Subcutaneous abdominal adipose tissue (tissue), 5 donors: ENCODE measurements around the gene LTBP4.
A peak's percentile ranks its signal among the peaks of the same experiment; 100 is the strongest.
"Not testable (repeated sequence)": the region's sequence is repeated elsewhere in the genome, so short reads cannot be mapped to it uniquely, and the experiment has no call there.

ENCODE experiments used
- H3K27ac ChIP-seq: one replicate; pipeline ENCODE4 v1.7.0; 2013; ENCODE audit warnings: low read depth, mild to moderate bottlenecking, inconsistent platforms, low read length, moderate library complexity
- H3K27me3 ChIP-seq, 5 donors: one replicate each; pipeline ENCODE4 v1.7.0; 2013; ENCODE audit warnings: low read length in 5 of 5, inconsistent platforms in 1 of 5; ENCODE audit not compliant: control insufficient read depth in 5 of 5, insufficient read depth in 4 of 5
- H3K36me3 ChIP-seq, 5 donors: one replicate each; pipeline ENCODE4 v1.7.0; 2013; ENCODE audit warnings: low read length in 5 of 5; ENCODE audit not compliant: control insufficient read depth in 5 of 5, insufficient read depth in 5 of 5
- H3K4me1 ChIP-seq, 5 donors: one replicate each; pipeline ENCODE4 v1.7.0; 2013; ENCODE audit warnings: low read length in 5 of 5, mild to moderate bottlenecking in 3 of 5, moderate library complexity in 1 of 5; ENCODE audit not compliant: control insufficient read depth in 5 of 5, insufficient read depth in 5 of 5
- H3K4me3 ChIP-seq, 5 donors: one replicate each; pipeline ENCODE4 v1.7.0; 2013; ENCODE audit warnings: low read length in 5 of 5, low read depth in 1 of 5
- H3K9ac ChIP-seq, 5 donors: one replicate each; pipeline ENCODE4 v1.7.0; 2013; ENCODE audit warnings: low read length in 5 of 5, mild to moderate bottlenecking in 4 of 5, moderate library complexity in 3 of 5
- H3K9me3 ChIP-seq, 5 donors: one replicate each; pipeline ENCODE4 v1.7.0; 2013; ENCODE audit warnings: low read length in 5 of 5; ENCODE audit not compliant: control insufficient read depth in 5 of 5
- donor health status: healthy.
- donor health status: healthy.
- donor health status: healthy.
- donor health status: healthy.
- donor health status: healthy.

The LTBP4 gene

GRCh38 chr19:40601134-40601974 is at the start of gene LTBP4:
TSS of gene LTBP4 (plus strand) at chr19:40601369. CDS start at chr19:40601388, 19 bp downstream.
- Histone ChIP-seq H3K27me3 (peaks cover 3 to 40% (median 25%) of the 10 kb centered on the region in 5 donors), H3K9ac (peak within 1 kb of the TSS in 4 of 5 donors; percentile 37 to 62 (median 48)), H3K36me3 (no peaks in the 10 kb centered on the region), H3K4me3 (peak within 1 kb of the TSS; percentile 62 to 69 (median 67)), H3K27ac (peak within 1 kb of the TSS; percentile 74), H3K9me3 (no peaks in the 10 kb centered on the region), H3K4me1 (peaks cover 14 to 90% (median 77%) of the 10 kb centered on the region in 5 donors)

- Histone ChIP-seq H3K4me3 (no peak overlapping the region), H3K9ac (no peak overlapping the region), H3K27ac (no peak overlapping the region), H3K36me3 (no peaks in the 10 kb centered on the region), H3K9me3 (no peaks in the 10 kb centered on the region), H3K27me3 (peaks cover 16 to 42% (median 34%) of the 10 kb centered on the region in 5 donors), H3K4me1 (peaks cover 0 to 6% (median 4%) of the 10 kb centered on the region in 5 donors)
Observed at GRCh38 chr19:40552848-40553247, 48.3 kb upstream of the LTBP4 start.

GRCh38 chr19:40553885-40554857 is 47.0 kb upstream of the LTBP4 start:
- Histone ChIP-seq H3K27ac (no peak overlapping the region), H3K4me1 (peaks cover 0 to 3% (median under 1%) of the 10 kb centered on the region in 5 donors), H3K36me3 (no peaks in the 10 kb centered on the region), H3K27me3 (peaks cover 16 to 36% (median 33%) of the 10 kb centered on the region in 5 donors), H3K9me3 (no peaks in the 10 kb centered on the region), H3K4me3 (no peak overlapping the region), H3K9ac (no peak overlapping the region)

- no peak overlapping the region for H3K4me3 ChIP-seq
- peaks cover 0 to 6% (median 0%) of the 10 kb centered on the region in 5 donors for H3K36me3 ChIP-seq
- H3K9ac ChIP-seq: no peak overlapping the region
- no peaks in the 10 kb centered on the region for H3K9me3 ChIP-seq
- peaks cover 0 to 3% (median 0%) of the 10 kb centered on the region in 5 donors for H3K4me1 ChIP-seq
- H3K27me3 ChIP-seq: peaks cover 16 to 28% (median 25%) of the 10 kb centered on the region in 5 donors
- no peak overlapping the region for H3K27ac ChIP-seq
Observed at GRCh38 chr19:40555978-40556689, 45.0 kb upstream of the LTBP4 start.

- Histone ChIP-seq H3K27me3 (peaks cover 16 to 31% (median 27%) of the 10 kb centered on the region in 5 donors), H3K9ac (no peak overlapping the region), H3K9me3 (no peaks in the 10 kb centered on the region), H3K27ac (no peak overlapping the region), H3K36me3 (peaks cover 0 to 6% (median 0%) of the 10 kb centered on the region in 5 donors), H3K4me1 (peaks cover 0 to 3% (median 0%) of the 10 kb centered on the region in 5 donors), H3K4me3 (no peak overlapping the region)
Observed at GRCh38 chr19:40556953-40557530, 44.1 kb upstream of the LTBP4 start.

GRCh38 chr19:40559394-40559793 is 41.8 kb upstream of the LTBP4 start:
- no peak overlapping the region for H3K9ac ChIP-seq
- no peak overlapping the region for H3K4me3 ChIP-seq
- H3K9me3 ChIP-seq: no peaks in the 10 kb centered on the region
- H3K36me3 ChIP-seq: peaks cover 0 to 6% (median 0%) of the 10 kb centered on the region in 5 donors
- no peak overlapping the region for H3K27ac ChIP-seq
- H3K4me1 ChIP-seq: no peaks in the 10 kb centered on the region
- H3K27me3 ChIP-seq: peaks cover 6 to 14% (median 10%) of the 10 kb centered on the region in 5 donors

GRCh38 chr19:40560092-40560507 is 41.1 kb upstream of the LTBP4 start:
- no peak overlapping the region for H3K9ac ChIP-seq
- H3K27me3 ChIP-seq: peaks cover 0 to 10% (median 8%) of the 10 kb centered on the region in 5 donors
- H3K9me3 ChIP-seq: no peaks in the 10 kb centered on the region
- H3K4me1 ChIP-seq: no peaks in the 10 kb centered on the region
- H3K27ac ChIP-seq: no peak overlapping the region
- H3K4me3 ChIP-seq: no peak overlapping the region
- peaks cover 0 to 6% (median 0%) of the 10 kb centered on the region in 5 donors for H3K36me3 ChIP-seq

GRCh38 chr19:40561947-40562346 is 39.2 kb upstream of the LTBP4 start:
- Histone ChIP-seq H3K27ac (no peak overlapping the region), H3K9me3 (no peaks in the 10 kb centered on the region), H3K4me1 (no peaks in the 10 kb centered on the region), H3K36me3 (peaks cover 0 to 6% (median 0%) of the 10 kb centered on the region in 5 donors), H3K4me3 (no peak overlapping the region), H3K27me3 (peaks cover 12 to 29% (median 22%) of the 10 kb centered on the region in 5 donors), H3K9ac (no peak overlapping the region)

GRCh38 chr19:40564535-40564934 is 36.6 kb upstream of the LTBP4 start:
- not testable (repeated sequence) for H3K4me1 ChIP-seq, H3K4me3 ChIP-seq, H3K9ac ChIP-seq, H3K36me3 ChIP-seq, H3K9me3 ChIP-seq, H3K27ac ChIP-seq
- H3K27me3 ChIP-seq: peaks cover 20 to 41% (median 35%) of the 10 kb centered on the region in 5 donors
